Skeletal muscle cell (primary cell): ENCODE results near the gene ELK4.

ENCODE experiments used
- DNase-seq: peaks from one replicate; pipeline ENCODE4 v3.0.0-alpha.2; 2010; ENCODE audit warnings: low read depth
- H3K4me3 ChIP-seq: 2 replicates; pipeline ENCODE4 v1.5.1; 2011; ENCODE audit warnings: low read depth, mild to moderate bottlenecking, control low read depth, low read length, moderate library complexity

Gene ELK4

GRCh38 chr1:205571747-205572146 lies 60.1 kb downstream of the ELK4 start:
- no peak overlapping the region for H3K4me3 ChIP-seq
- DNase-seq: no peak

GRCh38 chr1:205570796-205571537 lies 60.8 kb downstream of the ELK4 start:
- H3K4me3 ChIP-seq: no peak overlapping the region
- no peak for DNase-seq

GRCh38 chr1:205570173-205570501 lies 61.7 kb downstream of the ELK4 start:
- no peak overlapping the region for H3K4me3 ChIP-seq
- no peak for DNase-seq

- no peak overlapping the region for H3K4me3 ChIP-seq
- DNase-seq: no peak
Observed at GRCh38 chr1:205569411-205570172, 62.2 kb downstream of the ELK4 start.

GRCh38 chr1:205568469-205569361 lies 63.1 kb downstream of the ELK4 start:
- DNase-seq: no peak
- peak overlapping the region; percentile 21 for H3K4me3 ChIP-seq

GRCh38 chr1:205568135-205568468 lies 63.7 kb downstream of the ELK4 start:
- DNase-seq: no peak
- H3K4me3 ChIP-seq: no peak overlapping the region

GRCh38 chr1:205567716-205568115 lies 64.1 kb downstream of the ELK4 start:
- DNase-seq: no peak

GRCh38 chr1:205565799-205566198 lies 66.0 kb downstream of the ELK4 start:
- no peak overlapping the region for H3K4me3 ChIP-seq
- DNase-seq: no peak

More at GRCh38 chr1:205567716-205568115, 64.1 kb downstream of the ELK4 start:
- no peak overlapping the region for H3K4me3 ChIP-seq

GRCh38 chr1:205563927-205564441 lies 67.8 kb downstream of the ELK4 start:
- no peak overlapping the region for H3K4me3 ChIP-seq
- no peak for DNase-seq

GRCh38 chr1:205561501-205562203 lies 70.2 kb downstream of the ELK4 start:
- H3K4me3 ChIP-seq: no peak overlapping the region
- DNase-seq: no peak
